Hepatic stellate cell (primary cell): Measurements from ENCODE around the gene ACTBL2.

Experiments used
- DNase-seq: peaks from one replicate; pipeline ENCODE4 v3.0.0; 2011; ENCODE audit warnings: low spot score

The ACTBL2 gene

GRCh38 chr5:57448751-57449150 lies 33.9 kb downstream of the ACTBL2 start:
- no peak for DNase-seq

GRCh38 chr5:57448287-57448686 lies 34.3 kb downstream of the ACTBL2 start:
- DNase-seq = no peak

- DNase-seq = peak; percentile 19
Measured at GRCh38 chr5:57447658-57448057, 35.0 kb downstream of the ACTBL2 start.

- no peak for DNase-seq
Measured at GRCh38 chr5:57446966-57447365, 35.6 kb downstream of the ACTBL2 start.

- DNase-seq = no peak
Measured at GRCh38 chr5:57445705-57446037, 36.9 kb downstream of the ACTBL2 start.

GRCh38 chr5:57445006-57445704 lies 37.5 kb downstream of the ACTBL2 start:
- no peak for DNase-seq

GRCh38 chr5:57442080-57442839 lies 40.4 kb downstream of the ACTBL2 start:
- peak; percentile 27 for DNase-seq

GRCh38 chr5:57441557-57441956 lies 41.1 kb downstream of the ACTBL2 start:
- peak; percentile 78 for DNase-seq

- no peak for DNase-seq
Measured at GRCh38 chr5:57439601-57440000, 43.0 kb downstream of the ACTBL2 start.

GRCh38 chr5:57437976-57438805 lies 44.4 kb downstream of the ACTBL2 start:
- no peak for DNase-seq

- DNase-seq = no peak
Measured at GRCh38 chr5:57436586-57436985, 46.0 kb downstream of the ACTBL2 start.

- peak; percentile 41 for DNase-seq
Measured at GRCh38 chr5:57435701-57436134, 46.9 kb downstream of the ACTBL2 start.

GRCh38 chr5:57434683-57435082 lies 47.9 kb downstream of the ACTBL2 start:
- DNase-seq = no peak

GRCh38 chr5:57434227-57434640 lies 48.4 kb downstream of the ACTBL2 start:
- DNase-seq = no peak

GRCh38 chr5:57432876-57433275 lies 49.7 kb downstream of the ACTBL2 start:
- no peak for DNase-seq

GRCh38 chr5:57431759-57432158 lies 50.9 kb downstream of the ACTBL2 start:
- DNase-seq = no peak
